NCI-H345 (cell line): Measurements from ENCODE around the gene FALEC.
"Not testable (repeated sequence)": the region's sequence is repeated elsewhere in the genome, so short reads cannot be mapped to it uniquely, and the experiment has no call there.

Experiments used
- DNase-seq: peaks from one replicate; lab custom pipeline; 2025; lab: John Stamatoyannopoulos, UW

Gene FALEC

DNA sequence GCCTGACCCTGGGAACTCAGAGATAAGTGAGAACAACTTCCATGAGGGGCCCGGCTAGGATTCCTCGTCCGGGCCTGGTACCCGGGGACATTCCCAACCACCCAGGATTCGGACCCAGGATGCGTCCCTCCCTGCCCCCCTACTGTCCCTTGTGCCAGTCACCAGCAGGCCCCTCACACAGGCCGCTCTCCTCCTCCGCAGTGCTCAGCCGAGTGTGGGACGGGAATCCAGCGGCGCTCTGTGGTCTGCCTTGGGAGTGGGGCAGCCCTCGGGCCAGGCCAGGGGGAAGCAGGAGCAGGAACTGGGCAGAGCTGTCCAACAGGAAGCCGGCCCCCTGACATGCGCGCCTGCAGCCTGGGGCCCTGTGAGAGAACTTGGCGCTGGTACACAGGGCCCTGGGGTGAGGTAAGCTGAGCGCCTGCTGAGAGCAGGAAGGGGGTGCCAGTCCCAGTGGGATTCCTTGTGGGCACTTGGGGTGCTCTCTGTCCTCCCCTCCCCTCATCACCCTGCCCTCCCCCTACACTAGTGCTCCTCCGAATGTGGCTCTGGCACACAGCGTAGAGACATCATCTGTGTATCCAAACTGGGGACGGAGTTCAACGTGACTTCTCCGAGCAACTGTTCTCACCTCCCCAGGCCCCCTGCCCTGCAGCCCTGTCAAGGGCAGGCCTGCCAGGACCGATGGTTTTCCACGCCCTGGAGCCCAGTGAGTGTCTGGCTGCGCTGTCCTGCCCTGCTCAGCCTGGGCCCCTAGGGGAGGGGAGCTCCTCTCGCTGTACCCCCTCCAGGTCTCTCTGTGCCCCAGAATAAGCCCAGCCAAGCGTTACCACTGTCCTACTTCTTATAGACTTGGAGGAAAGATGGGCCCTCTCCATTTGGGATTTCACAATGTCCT is 43.5 kb downstream of the FALEC start:
- no peak for DNase-seq

DNA sequence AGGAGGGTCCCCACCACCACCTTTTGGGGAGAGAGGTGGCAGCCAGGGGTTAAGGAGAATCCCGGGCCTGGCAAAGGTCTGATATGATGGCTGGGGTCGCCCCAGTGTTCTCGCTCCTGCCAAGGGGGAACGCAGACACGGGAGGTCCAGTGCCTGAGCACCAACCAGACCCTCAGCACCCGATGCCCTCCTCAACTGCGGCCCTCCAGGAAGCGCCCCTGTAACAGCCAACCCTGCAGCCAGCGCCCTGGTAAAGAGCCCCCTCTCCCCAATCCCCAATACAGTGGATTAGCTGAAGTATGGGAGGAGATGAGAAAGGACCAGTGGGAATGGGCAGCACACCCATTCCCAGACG is 44.1 kb downstream of the FALEC start:
- DNase-seq: no peak

- peak; percentile 83 for DNase-seq
Measured at GRCh38 chr1:150560011-150560438, 44.5 kb downstream of the FALEC start.

GRCh38 chr1:150560576-150561253 is 45.2 kb downstream of the FALEC start:
- DNase-seq: peak; percentile 93

- peak; percentile 93 for DNase-seq
Measured at GRCh38 chr1:150561254-150561973, 45.9 kb downstream of the FALEC start.

- peak; percentile 84 for DNase-seq
Measured at GRCh38 chr1:150561974-150562445, 46.5 kb downstream of the FALEC start.

DNA sequence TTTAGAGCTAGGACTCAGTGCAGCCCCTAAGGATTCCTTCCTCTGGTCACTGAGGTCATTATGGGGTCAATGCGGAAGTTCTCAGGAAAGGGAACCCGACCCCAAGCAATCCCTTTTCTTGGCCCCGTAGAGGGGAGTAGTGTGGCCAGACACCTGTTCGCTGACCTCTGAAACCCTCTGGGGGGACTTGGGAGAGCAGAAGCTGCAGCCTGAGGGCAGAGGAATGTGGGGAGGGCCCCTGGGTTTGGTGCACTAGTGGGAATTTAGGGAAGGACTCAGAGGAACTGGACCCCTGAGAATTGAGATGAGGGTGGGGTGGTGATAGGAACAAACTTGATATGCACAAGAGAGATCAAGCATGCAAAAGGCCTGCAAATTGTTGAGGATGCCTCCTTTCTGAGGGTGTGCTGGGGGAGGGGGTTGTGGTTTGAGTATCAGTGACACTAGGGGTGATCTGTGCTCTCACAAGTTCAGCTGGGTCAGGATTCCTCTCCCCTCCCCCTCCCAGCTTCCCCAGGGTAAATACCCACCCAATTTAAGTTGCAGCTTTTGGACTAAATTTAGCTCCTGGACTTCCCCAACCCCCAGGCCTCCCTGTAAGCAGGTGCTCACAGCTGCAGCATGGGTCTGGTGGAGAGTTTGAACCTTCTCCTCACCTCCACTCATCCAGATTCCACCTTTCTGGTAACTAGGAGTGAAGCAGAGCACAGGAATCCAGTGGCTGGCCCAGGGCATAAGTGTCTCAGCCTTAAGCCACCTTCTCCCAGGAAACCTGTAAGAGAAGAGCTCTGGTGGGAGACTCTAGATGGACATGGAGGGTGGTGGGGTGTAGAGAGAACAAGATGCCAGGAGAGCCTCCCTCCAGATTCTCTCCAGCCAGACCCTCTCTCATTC is 47.1 kb downstream of the FALEC start:
- DNase-seq: no peak

- DNase-seq: peak; percentile 32
Measured at GRCh38 chr1:150563340-150564038, 47.9 kb downstream of the FALEC start.

DNA sequence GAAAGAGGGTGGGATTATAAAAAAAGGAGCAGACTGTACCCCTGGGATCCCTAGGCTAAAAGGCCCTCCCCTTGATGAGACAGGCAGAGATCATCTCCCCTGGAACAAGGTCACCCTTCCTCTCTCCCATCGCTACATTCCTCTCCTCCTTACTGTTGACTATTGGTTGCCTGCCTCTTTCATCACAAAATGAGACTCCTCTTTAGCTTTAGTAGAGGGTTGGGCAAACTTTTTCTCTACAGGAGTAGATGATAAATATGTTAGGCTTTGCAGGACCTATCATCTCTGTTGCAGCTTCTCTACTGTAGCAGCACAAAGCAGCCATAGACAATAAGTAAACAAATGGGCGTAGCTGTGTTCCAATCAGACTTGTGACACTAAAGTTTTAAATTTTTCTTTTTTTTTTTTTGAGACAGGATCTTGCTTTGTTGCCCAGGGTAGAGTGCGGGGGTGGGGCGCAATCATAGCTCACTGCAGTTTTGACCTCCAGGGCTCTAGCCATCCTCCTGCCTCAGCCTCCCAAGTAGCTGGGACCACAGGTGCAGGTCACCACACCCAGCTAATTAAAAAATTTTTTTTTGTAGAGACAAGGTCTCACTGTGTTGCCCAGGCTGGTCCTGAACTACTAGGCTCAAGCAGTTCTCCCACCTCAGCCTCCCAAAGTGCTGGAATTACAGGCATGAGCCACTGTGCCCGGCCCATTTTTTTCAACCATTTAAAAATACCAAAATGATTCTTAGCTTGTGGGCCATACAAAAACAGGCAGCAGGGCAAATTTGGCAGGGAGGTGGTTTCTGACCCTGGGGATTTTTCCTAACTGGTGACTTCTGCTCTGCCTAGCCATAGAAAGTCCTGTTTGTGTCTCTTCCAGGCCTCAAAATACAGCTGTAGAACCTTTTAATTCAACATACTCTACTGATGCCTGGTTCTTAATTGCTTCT is 48.8 kb downstream of the FALEC start:
- DNase-seq: no peak

- not testable (repeated sequence) for DNase-seq
Measured at GRCh38 chr1:150565240-150565991, 49.9 kb downstream of the FALEC start.

DNA sequence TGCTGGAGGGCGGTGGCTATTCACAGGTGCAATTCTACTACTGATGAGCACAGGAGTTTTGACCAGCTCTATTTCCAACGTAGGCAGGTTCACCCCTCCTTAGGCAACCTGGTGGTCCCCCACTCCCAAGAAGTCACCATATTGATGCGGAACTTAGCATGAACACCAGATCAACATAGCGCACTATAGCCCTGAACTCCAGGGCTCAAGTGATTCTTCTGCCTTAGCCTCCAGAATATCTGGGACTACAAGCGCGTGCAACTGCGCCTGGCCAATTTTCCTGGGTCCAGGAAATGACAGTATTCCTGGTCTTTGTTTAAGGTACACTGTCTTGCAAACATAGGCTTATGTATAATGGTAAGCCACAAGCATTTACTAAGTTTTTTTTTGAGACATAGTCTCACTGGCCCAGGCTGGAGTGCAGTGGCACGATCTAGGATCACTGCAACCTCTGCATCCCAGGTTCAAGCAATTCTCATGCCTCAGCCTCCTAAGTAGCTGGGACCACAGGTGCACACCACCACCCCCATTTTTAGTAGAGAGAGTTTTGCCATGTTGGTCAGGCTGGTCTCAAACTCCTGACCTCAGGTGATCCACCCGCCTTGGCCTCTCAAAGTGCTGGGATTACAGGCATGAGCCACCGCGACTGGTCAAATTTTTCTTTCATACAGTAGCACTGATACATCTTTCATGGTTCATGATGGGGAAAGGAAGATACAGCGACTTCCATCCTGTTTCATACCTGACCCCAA is 51.2 kb downstream of the FALEC start:
- DNase-seq: no peak

- DNase-seq: no peak
Measured at GRCh38 chr1:150567341-150567716, 51.8 kb downstream of the FALEC start.

DNA sequence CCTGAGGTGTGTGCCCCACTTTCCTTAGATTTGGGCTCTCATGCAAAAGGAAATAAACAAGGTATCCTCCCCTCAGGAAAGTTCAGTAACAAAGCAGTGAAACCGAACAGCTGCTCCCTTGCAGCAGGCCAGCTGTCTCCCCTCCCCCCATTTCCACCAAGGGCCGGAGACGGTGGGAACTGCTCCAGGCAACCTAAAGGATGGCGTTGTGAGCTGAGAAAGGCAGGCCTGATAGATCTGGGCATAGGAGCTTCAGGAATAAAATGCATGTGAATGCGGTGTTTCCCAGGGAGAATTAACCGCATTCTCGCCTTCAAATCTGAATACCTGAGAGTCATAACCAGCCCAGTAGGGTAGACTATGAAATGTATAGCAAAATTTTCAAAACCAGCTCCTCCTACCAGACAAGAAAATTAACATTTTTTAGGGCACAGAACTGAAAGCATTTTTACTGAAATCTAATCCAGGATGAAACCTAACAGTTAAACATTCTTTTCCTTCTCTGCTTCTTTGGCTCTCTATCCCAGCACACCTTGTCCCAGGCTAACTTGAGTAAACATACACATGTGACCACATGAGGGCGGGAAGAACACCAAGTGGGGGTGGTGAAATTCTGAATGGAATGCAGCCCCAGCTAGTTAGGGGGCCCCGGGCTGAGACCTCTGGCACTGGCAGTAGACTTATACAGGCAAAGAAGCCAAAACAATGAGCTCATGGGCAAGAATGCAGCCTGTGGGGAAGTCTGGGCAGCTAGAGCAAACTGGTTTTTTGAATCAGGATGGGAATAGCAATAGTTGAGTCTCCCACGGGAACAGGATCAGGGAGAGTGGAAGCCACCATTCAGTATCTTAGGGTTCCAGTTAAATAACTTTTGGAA is 52.4 kb downstream of the FALEC start:
- peak; percentile 57 for DNase-seq

DNA sequence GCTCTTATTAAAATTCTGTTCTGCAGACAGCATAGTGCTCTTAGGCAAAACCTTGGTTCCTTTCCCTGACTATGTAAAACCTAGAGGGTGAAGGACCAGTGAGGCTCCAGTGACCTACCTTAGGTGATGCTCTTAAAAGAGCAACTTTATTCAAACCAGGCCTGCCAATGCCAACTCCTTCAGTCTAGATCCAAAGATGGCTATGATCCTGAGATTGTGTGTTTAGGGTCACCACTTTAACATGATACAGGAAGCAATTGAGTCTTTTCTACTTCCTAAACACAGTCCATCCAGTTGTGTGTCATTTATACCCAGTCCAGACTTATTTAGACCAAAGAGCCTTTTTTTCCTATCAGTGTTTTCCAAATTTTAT is 53.0 kb downstream of the FALEC start:
- DNase-seq: no peak

DNA sequence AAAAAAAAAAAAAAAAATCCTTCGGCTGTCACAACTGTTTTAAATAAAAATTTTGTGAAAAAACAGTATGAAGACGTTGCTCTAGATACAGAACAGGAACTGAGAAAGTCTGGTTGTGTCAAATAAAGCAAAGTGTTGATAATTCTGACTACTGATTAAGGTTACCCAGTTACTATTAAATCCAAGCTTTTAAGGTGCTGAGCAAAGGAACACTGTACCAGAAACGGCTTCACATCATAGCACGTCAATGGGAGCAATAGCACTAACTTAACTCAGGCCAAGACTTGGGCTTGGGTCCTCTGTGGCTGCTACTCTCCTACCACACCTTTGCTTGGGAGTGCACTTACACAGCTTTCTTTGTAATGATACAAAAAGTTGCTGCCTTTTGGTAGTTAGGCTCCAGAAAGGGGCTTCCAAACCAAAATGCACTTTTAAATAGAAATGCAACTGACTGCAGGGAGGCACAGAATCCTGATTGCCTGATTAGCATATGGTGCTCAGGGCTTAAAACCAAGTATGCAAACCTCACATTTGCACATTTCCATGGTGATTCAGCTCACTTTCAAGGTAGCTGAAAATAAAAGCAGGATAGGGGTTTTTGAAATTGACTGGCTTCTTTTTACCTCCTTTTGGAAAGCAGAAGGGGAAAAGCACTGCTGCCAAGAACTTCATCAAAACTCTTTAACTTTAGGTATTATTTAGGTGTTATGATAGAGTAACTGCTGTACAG is 57.5 kb downstream of the FALEC start:
- DNase-seq: no peak

DNA sequence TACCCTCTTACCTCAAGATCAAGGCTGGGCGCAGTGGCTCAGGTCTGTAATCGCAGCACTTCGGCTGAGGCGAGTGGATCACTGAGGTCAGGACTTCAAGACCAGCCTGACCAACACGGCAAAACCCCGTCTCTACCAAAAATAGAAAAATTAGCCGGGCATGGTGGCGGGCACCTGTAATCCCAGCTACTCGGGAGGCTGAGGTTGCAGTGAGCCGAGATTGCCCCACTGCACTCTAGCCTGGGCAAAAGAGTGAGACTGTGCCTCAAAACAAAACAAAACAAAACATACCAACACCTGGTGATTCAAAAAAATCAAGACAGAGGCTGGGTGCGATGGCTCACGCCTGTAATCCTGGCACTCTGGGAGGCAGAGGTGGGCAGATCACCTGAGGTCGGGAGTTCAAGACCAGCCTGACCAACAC is 58.1 kb downstream of the FALEC start:
- DNase-seq: not testable (repeated sequence)
